GM23338 (cell line): ENCODE data around the gene ATP1A4. TPM values are rescaled to one million over a fixed set of nuclear protein-coding genes. Genes with fewer than 3 reads are reported as not detected.

Experiments
- ATAC-seq: fragments of 200-7000 bp; cut with Tn5 transposase; 3 replicates; pipeline ENCODE4 v1.9.1; 2020
- DNase-seq: peaks from one replicate; pipeline ENCODE4 v3.0.0-alpha.2; 2015; ENCODE audit warnings: low spot score
- H2AFZ ChIP-seq: fragments of 200-600 bp; sonication (generic); 2 replicates; pipeline ENCODE4 v1.8.0; 2016; ENCODE audit warnings: antibody characterized with exemption, mild to moderate bottlenecking, moderate library complexity
- H3F3A ChIP-seq: fragments of 200-600 bp; sonication (generic); replicated peaks from 2 replicates; pipeline ENCODE4 v1.8.0; 2017; ENCODE audit warnings: antibody characterized with exemption, mixed run types, low read depth
- H3K27ac ChIP-seq: fragments of 200-600 bp; sonication (generic); 2 replicates; pipeline ENCODE4 v1.6.1; 2016; ENCODE audit warnings: low read depth
- H3K27me3 ChIP-seq: fragments of 200-600 bp; sonication (generic); 2 replicates; pipeline ENCODE4 v1.8.0; 2016; ENCODE audit warnings: mild to moderate bottlenecking, mixed run types, moderate library complexity; ENCODE audit not compliant: insufficient read depth
- H3K36me3 ChIP-seq: fragments of 200-600 bp; sonication (generic); 2 replicates; pipeline ENCODE4 v1.8.0; 2016; ENCODE audit warnings: mild to moderate bottlenecking; ENCODE audit not compliant: insufficient read depth
- H3K4me1 ChIP-seq: fragments of 200-600 bp; sonication (generic); 2 replicates; pipeline ENCODE4 v1.8.0; 2016; ENCODE audit warnings: mild to moderate bottlenecking, moderate library complexity; ENCODE audit not compliant: insufficient read depth
- H3K4me2 ChIP-seq: fragments of 200-600 bp; sonication (generic); 2 replicates; pipeline ENCODE4 v1.7.1; 2017; ENCODE audit warnings: mixed run types
- H3K4me3 ChIP-seq: fragments of 200-600 bp; sonication (generic); 2 replicates; pipeline ENCODE4 v1.6.1; 2016; ENCODE audit warnings: mixed run types
- H3K79me2 ChIP-seq: fragments of 200-600 bp; sonication (generic); replicated peaks from 2 replicates; pipeline ENCODE4 v1.8.0; 2017; ENCODE audit warnings: mild to moderate bottlenecking; ENCODE audit not compliant: insufficient read depth
- H3K9me2 ChIP-seq: fragments of 200-600 bp; sonication (generic); 2 replicates; pipeline ENCODE4 v1.8.0; 2017; ENCODE audit not compliant: insufficient read depth
- H4K20me1 ChIP-seq: fragments of 200-600 bp; sonication (generic); replicated peaks from 2 replicates; pipeline ENCODE4 v1.8.0; 2017; ENCODE audit warnings: mild to moderate bottlenecking; ENCODE audit not compliant: insufficient read depth
- H3K27ac Mint-ChIP-seq: 2 replicates; pipeline ENCODE4 v1.8.0; 2020; ENCODE audit warnings: inconsistent platforms, mild to moderate bottlenecking, moderate library complexity, mixed read lengths
- H3K27me3 Mint-ChIP-seq: 3 replicates; pipeline ENCODE4 v1.8.0; 2022; ENCODE audit warnings: low read depth, mild to moderate bottlenecking, moderate library complexity, mixed read lengths, inconsistent platforms; ENCODE audit not compliant: insufficient read depth, poor library complexity
- H3K36me3 Mint-ChIP-seq: 3 replicates; pipeline ENCODE4 v1.8.0; 2021; ENCODE audit warnings: low read depth, mild to moderate bottlenecking, inconsistent platforms, moderate library complexity, mixed read lengths
- H3K4me1 Mint-ChIP-seq: 3 replicates; pipeline ENCODE4 v1.8.0; 2020; ENCODE audit warnings: mild to moderate bottlenecking, inconsistent platforms, mixed read lengths
- H3K4me3 Mint-ChIP-seq: 3 replicates; pipeline ENCODE4 v1.8.0; 2021; ENCODE audit warnings: moderate library complexity, mild to moderate bottlenecking, inconsistent platforms, mixed read lengths
- H3K9me3 Mint-ChIP-seq: 3 replicates; pipeline ENCODE4 v1.8.0; 2020; ENCODE audit warnings: moderate library complexity, mild to moderate bottlenecking, inconsistent platforms, mixed read lengths
- CTCF ChIP-seq, 2 experiments: fragments of 200-600 bp in 1 of 2; sonication (generic) in 1 of 2; conservative IDR thresholded peaks; 2 replicates each; pipeline versions ENCODE4 v1.5.1 to v1.6.1; 2016 to 2017; ENCODE audit warnings: antibody characterized with exemption in 2 of 2, low read depth in 2 of 2, mild to moderate bottlenecking in 2 of 2, moderate library complexity in 1 of 2
- ETS1 ChIP-seq: IDR thresholded peaks from 2 replicates; pipeline ENCODE4 v1.6.1; 2016; ENCODE audit warnings: antibody characterized with exemption
- EZH2 ChIP-seq: fragments of 200-600 bp; sonication (generic); IDR thresholded peaks from one replicate; pipeline ENCODE4 v1.8.0; 2017; ENCODE audit warnings: antibody characterized with exemption, mild to moderate bottlenecking, low read depth; ENCODE audit not compliant: unreplicated experiment
- REST ChIP-seq: IDR thresholded peaks from one replicate; pipeline ENCODE4 v1.6.1; 2018; ENCODE audit warnings: antibody characterized with exemption; ENCODE audit not compliant: unreplicated experiment
- STAT1 ChIP-seq: IDR thresholded peaks from one replicate; pipeline ENCODE4 v1.6.1; 2016; ENCODE audit warnings: antibody characterized with exemption; ENCODE audit not compliant: unreplicated experiment
- ZNF331 ChIP-seq: fragments of 250-450 bp; sonication (Bioruptor Pico); IDR thresholded peaks from 2 replicates; pipeline ENCODE4 v1.5.0; 2020; ENCODE audit warnings: low read depth, mild to moderate bottlenecking, moderate library complexity
- ZNF462 ChIP-seq: fragments of 250-450 bp; sonication (Bioruptor Pico); IDR thresholded peaks from 2 replicates; pipeline ENCODE4 v1.5.0; 2020; ENCODE audit warnings: mild to moderate bottlenecking, moderate library complexity
- polyA plus RNA-seq: library from polyadenylated mRNA; unstranded; fragments of >200 nt; fragmentation: Nextera tagmentation; extraction: Ambion mirVana; gene quantifications from 2 replicates; pipeline ENCODE4 v1.2.1, GENCODE V29; 2016
- total RNA-seq: library from RNA; depleted of rRNA; stranded (reverse); fragments of >200 nt; shearing (Covaris generic); gene quantifications from 2 replicates; pipeline ENCODE4 v1.2.3, GENCODE V29; 2014

Gene ATP1A4
- total and polyA plus RNA-seq, 2 experiments from 2014 or later = 0.27 to 0.63 TPM

GRCh38 chr1:160209321-160210046 is 58.1 kb downstream of the ATP1A4 start (continued):
- no peak for TF ChIP-seq ZNF462 (CRISPR knock-in tag)
- no peak for TF ChIP-seq EZH2
- no peak for TF ChIP-seq ETS1

GRCh38 chr1:160210561-160210960 is 59.2 kb downstream of the ATP1A4 start:
- Histone ChIP-seq H4K20me1 (peaks cover 26% of the 10 kb centered on the region), H3K4me3 (no peak overlapping the region), H3K9me2 (no peaks in the 10 kb centered on the region), H3K27ac (no peak overlapping the region), H3K4me2 (peak overlapping the region; percentile 65), H2AFZ (no peak overlapping the region), H3K27me3 (no peaks in the 10 kb centered on the region), H3K4me1 (peaks cover 49% of the 10 kb centered on the region), H3F3A (peaks cover 17% of the 10 kb centered on the region), H3K36me3 (peaks cover 35% of the 10 kb centered on the region), H3K79me2 (peaks cover 38% of the 10 kb centered on the region)
- no peak for ATAC-seq
- H3K4me3 Mint-ChIP-seq = no peak overlapping the region
- peaks cover 20% of the 10 kb centered on the region for H3K27me3 Mint-ChIP-seq
- H3K36me3 Mint-ChIP-seq = peaks cover 67% of the 10 kb centered on the region
- peaks cover 57% of the 10 kb centered on the region for H3K4me1 Mint-ChIP-seq
- no peak for DNase-seq
- TF ChIP-seq EZH2 (no peak), CTCF (conservative IDR thresholded peaks at IDR 0.05; ENCODE audit: low read depth in 2 of 2) (no peak), REST (no peak), STAT1 (no peak), ZNF331 (CRISPR knock-in tag) (no peak)
- H3K27ac Mint-ChIP-seq = 0 out of 2 replicates have a peak overlapping the region, but pooled peaks have one; percentile 25
- no peaks in the 10 kb centered on the region for H3K9me3 Mint-ChIP-seq
